ENCODE results near the gene RBFOX1. TPM values are rescaled to one million over a fixed set of nuclear protein-coding genes. Genes with fewer than 3 reads are reported as not detected.

RBFOX1 gene
- polyA plus RNA-seq, 1 donor from 2014 or later, result 56.8 TPM

GRCh38 chr16:7504844-7505243, 172.2 kb downstream of the RBFOX1 start:
- H3F3A ChIP-seq (ENCODE audit: insufficient read depth, low read length, poor library complexity, severe bottlenecking), result no peaks in the 10 kb centered on the region
- H3K4me2 ChIP-seq (ENCODE audit: low read length), result no peak overlapping the region
- no peaks in the 10 kb centered on the region for H3K36me3 ChIP-seq (ENCODE audit: insufficient read depth, low read length)
- TF ChIP-seq REST (IDR thresholded peaks at IDR 0.05; ENCODE audit: borderline replicate concordance) (no peak), EP300 (conservative IDR thresholded peaks at IDR 0.05; ENCODE audit: poor library complexity, severe bottlenecking) (no peak), RAD21 (conservative IDR thresholded peaks at IDR 0.05) (no peak), TAF1 (IDR thresholded peaks at IDR 0.05; ENCODE audit: low read depth) (no peak), POLR2AphosphoS5 (IDR thresholded peaks at IDR 0.05) (no peak), MXI1 (conservative IDR thresholded peaks at IDR 0.05; ENCODE audit: poor library complexity, severe bottlenecking) (no peak), SMC3 (conservative IDR thresholded peaks at IDR 0.05; ENCODE audit: poor library complexity) (no peak), EZH2 (IDR thresholded peaks at IDR 0.05; ENCODE audit: borderline replicate concordance, insufficient read depth, low read length, poor library complexity, severe bottlenecking) (no peak), CTCF (IDR thresholded peaks at IDR 0.05; ENCODE audit: poor library complexity, severe bottlenecking) (no peak)
- H3K9me3 ChIP-seq (ENCODE audit: low read length), result no peaks in the 10 kb centered on the region
- no peak overlapping the region for H2AFZ ChIP-seq (ENCODE audit: low read depth, low read length)
- H3K9ac ChIP-seq (ENCODE audit: low read length), result no peak overlapping the region
- no peaks in the 10 kb centered on the region for H3K79me2 ChIP-seq (replicated peaks; ENCODE audit: insufficient read depth, low read length)
- no peaks in the 10 kb centered on the region for H3K9me2 ChIP-seq (ENCODE audit: insufficient read depth, low read length)
- no peaks in the 10 kb centered on the region for H3K27me3 ChIP-seq (ENCODE audit: insufficient read depth, low read depth, low read length)
- H3K4me3 ChIP-seq (ENCODE audit: low read length), result no peak overlapping the region
- H4K20me1 ChIP-seq (ENCODE audit: insufficient read depth), result no peaks in the 10 kb centered on the region
- no peak overlapping the region for H3K27ac ChIP-seq (ENCODE audit: low read length)

- H3K27me3 ChIP-seq (ENCODE audit: insufficient read depth, low read depth, low read length), result no peaks in the 10 kb centered on the region
- H2AFZ ChIP-seq (ENCODE audit: low read depth, low read length), result no peak overlapping the region
- no peak for TF ChIP-seq SMC3 (conservative IDR thresholded peaks at IDR 0.05; ENCODE audit: poor library complexity)
- no peak for TF ChIP-seq REST (IDR thresholded peaks at IDR 0.05; ENCODE audit: borderline replicate concordance)
- TF ChIP-seq MXI1 (conservative IDR thresholded peaks at IDR 0.05; ENCODE audit: poor library complexity, severe bottlenecking), result no peak
- TF ChIP-seq RAD21 (conservative IDR thresholded peaks at IDR 0.05), result no peak
- no peak overlapping the region for H3K4me3 ChIP-seq (ENCODE audit: low read length)
- H3K9ac ChIP-seq (ENCODE audit: low read length), result no peak overlapping the region
- no peaks in the 10 kb centered on the region for H3F3A ChIP-seq (ENCODE audit: insufficient read depth, low read length, poor library complexity, severe bottlenecking)
- no peaks in the 10 kb centered on the region for H3K9me2 ChIP-seq (ENCODE audit: insufficient read depth, low read length)
- H3K9me3 ChIP-seq (ENCODE audit: low read length), result no peaks in the 10 kb centered on the region
- no peak overlapping the region for H3K27ac ChIP-seq (ENCODE audit: low read length)
- no peaks in the 10 kb centered on the region for H4K20me1 ChIP-seq (ENCODE audit: insufficient read depth)
- no peaks in the 10 kb centered on the region for H3K79me2 ChIP-seq (replicated peaks; ENCODE audit: insufficient read depth, low read length)
- no peaks in the 10 kb centered on the region for H3K36me3 ChIP-seq (ENCODE audit: insufficient read depth, low read length)
- H3K4me2 ChIP-seq (ENCODE audit: low read length), result no peak overlapping the region
Observed at GRCh38 chr16:7505495-7505894, 172.8 kb downstream of the RBFOX1 start.
